ENCODE data around the gene ILK. TPM values are rescaled to one million over a fixed set of nuclear protein-coding genes. Genes with fewer than 3 reads are reported as not detected.

ILK gene
- total RNA-seq, 1 donor: 45.5 TPM

DNA sequence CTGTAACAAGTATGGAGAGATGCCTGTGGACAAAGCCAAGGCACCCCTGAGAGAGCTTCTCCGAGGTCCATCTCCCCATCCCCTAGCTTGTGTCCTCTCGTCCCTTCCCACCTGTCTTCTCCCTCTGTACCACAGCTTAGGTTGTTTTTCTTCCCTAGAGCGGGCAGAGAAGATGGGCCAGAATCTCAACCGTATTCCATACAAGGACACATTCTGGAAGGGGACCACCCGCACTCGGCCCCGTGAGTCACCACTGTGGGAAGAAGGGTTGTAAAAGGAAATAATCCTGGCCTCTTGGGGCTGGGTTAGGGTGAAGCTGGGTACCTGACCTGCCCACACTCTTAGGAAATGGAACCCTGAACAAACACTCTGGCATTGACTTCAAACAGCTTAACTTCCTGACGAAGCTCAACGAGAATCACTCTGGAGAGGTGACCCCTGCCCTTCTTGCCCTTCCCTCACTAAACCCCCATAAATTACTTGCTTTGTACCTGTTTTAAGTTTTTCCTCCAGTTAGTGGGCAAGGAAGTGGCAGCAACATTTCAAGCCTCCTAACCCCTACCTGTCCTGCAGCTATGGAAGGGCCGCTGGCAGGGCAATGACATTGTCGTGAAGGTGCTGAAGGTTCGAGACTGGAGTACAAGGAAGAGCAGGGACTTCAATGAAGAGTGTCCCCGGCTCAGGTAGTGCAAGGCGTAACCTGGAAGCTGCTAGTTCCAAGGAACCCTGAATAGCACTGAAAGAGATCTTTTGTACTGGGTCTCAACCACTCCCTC is 5.3 kb downstream of the ILK start:
- Histone ChIP-seq H3K4me3 (ENCODE audit: low read length) (no peak overlapping the region), H3K9me3 (ENCODE audit: low read depth, low read length) (no peaks in the 10 kb centered on the region), H3K27me3 (ENCODE audit: insufficient read depth, low read length) (no peaks in the 10 kb centered on the region), H3K4me1 (ENCODE audit: insufficient read depth, low read length) (peaks cover 73% of the 10 kb centered on the region)

DNA sequence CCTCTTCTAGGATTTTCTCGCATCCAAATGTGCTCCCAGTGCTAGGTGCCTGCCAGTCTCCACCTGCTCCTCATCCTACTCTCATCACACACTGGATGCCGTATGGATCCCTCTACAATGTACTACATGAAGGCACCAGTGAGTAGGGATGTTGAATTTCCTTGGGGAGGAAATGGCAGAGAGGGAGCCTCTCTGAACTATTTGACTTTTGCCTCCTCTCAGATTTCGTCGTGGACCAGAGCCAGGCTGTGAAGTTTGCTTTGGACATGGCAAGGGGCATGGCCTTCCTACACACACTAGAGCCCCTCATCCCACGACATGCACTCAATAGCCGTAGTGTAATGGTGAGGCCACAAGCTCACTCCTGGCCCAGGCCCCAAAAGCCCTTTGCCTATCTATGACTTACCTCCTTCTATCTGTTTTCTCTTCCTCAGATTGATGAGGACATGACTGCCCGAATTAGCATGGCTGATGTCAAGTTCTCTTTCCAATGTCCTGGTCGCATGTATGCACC is 6.0 kb downstream of the ILK start:
- Histone ChIP-seq H3K4me3 (ENCODE audit: low read length) (no peak overlapping the region), H3K9me3 (ENCODE audit: low read depth, low read length) (no peaks in the 10 kb centered on the region), H3K27me3 (ENCODE audit: insufficient read depth, low read length) (no peaks in the 10 kb centered on the region), H3K4me1 (ENCODE audit: insufficient read depth, low read length) (peaks cover 70% of the 10 kb centered on the region)

DNA sequence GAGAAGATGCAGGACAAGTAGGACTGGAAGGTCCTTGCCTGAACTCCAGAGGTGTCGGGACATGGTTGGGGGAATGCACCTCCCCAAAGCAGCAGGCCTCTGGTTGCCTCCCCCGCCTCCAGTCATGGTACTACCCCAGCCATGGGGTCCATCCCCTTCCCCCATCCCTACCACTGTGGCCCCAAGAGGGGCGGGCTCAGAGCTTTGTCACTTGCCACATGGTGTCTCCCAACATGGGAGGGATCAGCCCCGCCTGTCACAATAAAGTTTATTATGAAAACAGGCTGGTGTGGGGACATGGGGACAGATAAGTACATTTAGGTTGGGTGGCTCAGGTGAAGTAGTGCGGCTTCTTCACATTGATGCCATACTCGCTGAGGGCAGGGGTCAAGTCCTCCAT is 7.0 kb downstream of the ILK start:
- no peaks in the 10 kb centered on the region for H3K9me3 ChIP-seq (ENCODE audit: low read depth, low read length)
- no peaks in the 10 kb centered on the region for H3K27me3 ChIP-seq (ENCODE audit: insufficient read depth, low read length)
- peaks cover 60% of the 10 kb centered on the region for H3K4me1 ChIP-seq (ENCODE audit: insufficient read depth, low read length)
- no peak overlapping the region for H3K4me3 ChIP-seq (ENCODE audit: low read length)

- no peaks in the 10 kb centered on the region for H3K27me3 ChIP-seq (ENCODE audit: insufficient read depth, low read length)
- H3K4me3 ChIP-seq (ENCODE audit: low read length): peak overlapping the region; percentile 60
- no peaks in the 10 kb centered on the region for H3K9me3 ChIP-seq (ENCODE audit: low read depth, low read length)
- peaks cover 53% of the 10 kb centered on the region for H3K4me1 ChIP-seq (ENCODE audit: insufficient read depth, low read length)
Measured at GRCh38 chr11:6611092-6611962, 7.8 kb downstream of the ILK start.

DNA sequence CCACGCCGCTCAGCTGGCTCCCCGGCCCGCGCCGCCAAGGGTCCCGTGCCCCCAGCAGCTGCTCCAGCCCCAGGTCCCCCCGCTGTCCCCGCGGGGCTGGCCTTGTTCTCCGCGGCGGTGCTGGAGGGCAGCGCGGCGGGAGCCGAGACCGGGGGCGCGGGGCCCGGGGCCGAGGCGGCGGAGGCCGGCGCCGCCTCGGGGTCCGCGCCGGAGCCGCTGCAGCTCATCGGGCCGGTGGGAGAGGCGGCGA is 8.3 kb downstream of the ILK start:
- Histone ChIP-seq H3K27me3 (ENCODE audit: insufficient read depth, low read length) (no peaks in the 10 kb centered on the region), H3K4me1 (ENCODE audit: insufficient read depth, low read length) (peaks cover 50% of the 10 kb centered on the region), H3K4me3 (ENCODE audit: low read length) (peak overlapping the region; percentile 60), H3K9me3 (ENCODE audit: low read depth, low read length) (no peaks in the 10 kb centered on the region)

DNA sequence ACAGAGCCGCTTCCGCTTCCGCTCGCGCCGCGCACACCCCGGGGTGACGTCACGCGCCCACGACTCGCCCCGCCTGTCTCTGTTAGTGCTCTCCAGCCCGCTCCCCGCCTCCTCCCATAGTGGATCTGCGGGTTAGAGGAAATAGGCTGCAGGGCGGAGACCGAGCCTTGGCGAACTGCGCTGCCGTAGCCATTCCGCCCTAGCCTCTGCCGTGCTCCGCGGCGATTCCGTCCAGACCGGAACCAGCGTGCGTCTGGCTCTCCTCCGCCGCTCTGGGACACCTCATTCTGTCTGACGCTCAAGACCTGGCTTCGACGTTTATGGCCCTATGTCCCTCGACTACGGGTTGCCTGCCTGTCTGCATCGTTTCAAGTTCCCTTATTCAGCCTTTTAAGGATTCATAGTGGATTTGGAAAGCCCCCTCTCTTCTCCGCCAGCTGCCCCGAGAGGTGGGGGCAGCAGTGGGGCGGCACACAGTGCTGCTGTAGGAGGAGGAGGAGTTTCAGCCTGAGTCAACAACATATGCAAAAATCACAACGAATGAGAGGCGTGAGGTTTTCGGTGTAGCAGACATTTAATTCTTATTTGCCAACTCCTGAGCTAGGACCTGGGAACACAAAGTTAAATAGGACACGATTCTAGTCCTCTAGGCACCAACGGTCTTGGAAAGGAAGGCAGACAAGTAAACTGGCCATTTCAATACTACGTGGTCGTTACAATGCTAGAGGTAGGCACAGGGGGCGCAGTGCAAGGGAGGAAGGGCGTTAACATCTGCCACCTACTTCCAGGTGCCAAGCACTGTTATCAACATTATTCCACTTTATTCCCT is 8.9 kb downstream of the ILK start, which contains the start of gene TAF10:
Gene TAF10, minus strand, starts transcription at position 4 of the 829 bp plus-strand sequence. CDS start 27 bp downstream, outside the sequence.
- Histone ChIP-seq H3K4me1 (ENCODE audit: insufficient read depth, low read length) (peaks cover 50% of the 10 kb centered on the region), H3K9me3 (ENCODE audit: low read depth, low read length) (no peaks in the 10 kb centered on the region)

DNA sequence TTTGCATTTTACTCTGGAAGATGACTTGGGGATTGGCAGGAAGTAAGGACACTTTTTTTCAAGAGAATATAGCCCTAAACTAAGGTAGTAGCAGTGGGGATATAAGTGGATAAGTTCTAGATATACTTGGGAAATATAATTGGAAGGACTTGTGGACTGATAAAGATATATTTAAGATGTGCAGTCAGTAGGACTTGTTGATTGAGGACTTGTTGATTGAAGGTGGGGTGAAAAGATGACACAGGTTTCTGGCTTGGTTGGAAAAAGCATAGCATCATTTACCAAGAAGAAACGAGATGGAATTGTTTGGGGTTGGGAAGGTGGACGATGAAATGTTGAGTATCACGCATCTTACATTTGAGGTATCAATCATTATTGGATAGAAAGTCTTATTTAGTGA is 9.9 kb downstream of the ILK start:
- Histone ChIP-seq H3K27me3 (ENCODE audit: insufficient read depth, low read length) (no peaks in the 10 kb centered on the region), H3K9me3 (ENCODE audit: low read depth, low read length) (no peaks in the 10 kb centered on the region), H3K4me1 (ENCODE audit: insufficient read depth, low read length) (peaks cover 49% of the 10 kb centered on the region), H3K4me3 (ENCODE audit: low read length) (no peak overlapping the region)

More for the DNA sequence above, 8.9 kb downstream of the ILK start, which contains the start of gene TAF10:
- Histone ChIP-seq H3K4me3 (ENCODE audit: low read length) (peak within 1 kb of the TSS; percentile 60), H3K27me3 (ENCODE audit: insufficient read depth, low read length) (no peaks in the 10 kb centered on the region)

DNA sequence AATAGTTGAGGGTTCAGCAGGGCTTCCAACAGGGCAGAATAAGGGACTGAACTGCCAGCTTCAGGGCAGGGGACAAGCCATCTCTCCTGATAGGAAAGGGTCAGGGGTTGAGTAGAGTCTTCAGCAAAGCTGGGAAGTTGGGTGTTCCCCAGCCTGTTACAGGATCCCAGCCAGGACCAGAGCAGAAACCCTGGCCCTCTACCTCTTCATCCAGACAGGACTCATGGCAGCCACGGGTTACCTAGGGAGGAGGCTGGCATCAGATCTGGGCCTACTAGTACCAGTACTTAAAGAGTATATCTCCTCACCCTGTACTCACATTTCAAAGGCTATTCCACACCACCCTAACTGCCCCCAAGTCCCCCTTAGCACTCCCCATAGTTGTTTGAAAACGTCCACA is 10.9 kb downstream of the ILK start:
- no peak overlapping the region for H3K4me3 ChIP-seq (ENCODE audit: low read length)
- no peaks in the 10 kb centered on the region for H3K27me3 ChIP-seq (ENCODE audit: insufficient read depth, low read length)
- H3K4me1 ChIP-seq (ENCODE audit: insufficient read depth, low read length): peaks cover 44% of the 10 kb centered on the region
- no peaks in the 10 kb centered on the region for H3K9me3 ChIP-seq (ENCODE audit: low read depth, low read length)

DNA sequence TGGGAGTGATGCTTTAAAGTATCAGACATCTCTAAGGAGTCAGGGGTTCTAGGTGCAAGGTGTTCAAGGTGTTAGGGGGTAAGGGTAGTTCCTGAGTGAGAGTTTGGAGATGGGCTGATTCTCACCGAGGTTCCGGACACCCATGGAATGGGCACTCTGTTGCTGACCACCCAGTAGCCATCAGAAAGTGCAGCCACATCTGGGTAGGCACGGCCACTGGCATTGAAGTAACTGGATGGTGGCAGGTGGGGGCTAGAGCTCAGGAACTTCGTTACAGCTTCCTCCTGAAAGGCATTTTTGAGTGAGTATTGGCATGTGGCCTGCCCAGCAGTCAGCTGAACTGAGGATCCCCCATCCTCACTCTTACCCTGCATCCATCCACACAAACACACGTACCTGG is 11.5 kb downstream of the ILK start:
- no peak overlapping the region for H3K4me3 ChIP-seq (ENCODE audit: low read length)
- no peaks in the 10 kb centered on the region for H3K9me3 ChIP-seq (ENCODE audit: low read depth, low read length)
- H3K27me3 ChIP-seq (ENCODE audit: insufficient read depth, low read length): no peaks in the 10 kb centered on the region
- H3K4me1 ChIP-seq (ENCODE audit: insufficient read depth, low read length): peaks cover 50% of the 10 kb centered on the region

DNA sequence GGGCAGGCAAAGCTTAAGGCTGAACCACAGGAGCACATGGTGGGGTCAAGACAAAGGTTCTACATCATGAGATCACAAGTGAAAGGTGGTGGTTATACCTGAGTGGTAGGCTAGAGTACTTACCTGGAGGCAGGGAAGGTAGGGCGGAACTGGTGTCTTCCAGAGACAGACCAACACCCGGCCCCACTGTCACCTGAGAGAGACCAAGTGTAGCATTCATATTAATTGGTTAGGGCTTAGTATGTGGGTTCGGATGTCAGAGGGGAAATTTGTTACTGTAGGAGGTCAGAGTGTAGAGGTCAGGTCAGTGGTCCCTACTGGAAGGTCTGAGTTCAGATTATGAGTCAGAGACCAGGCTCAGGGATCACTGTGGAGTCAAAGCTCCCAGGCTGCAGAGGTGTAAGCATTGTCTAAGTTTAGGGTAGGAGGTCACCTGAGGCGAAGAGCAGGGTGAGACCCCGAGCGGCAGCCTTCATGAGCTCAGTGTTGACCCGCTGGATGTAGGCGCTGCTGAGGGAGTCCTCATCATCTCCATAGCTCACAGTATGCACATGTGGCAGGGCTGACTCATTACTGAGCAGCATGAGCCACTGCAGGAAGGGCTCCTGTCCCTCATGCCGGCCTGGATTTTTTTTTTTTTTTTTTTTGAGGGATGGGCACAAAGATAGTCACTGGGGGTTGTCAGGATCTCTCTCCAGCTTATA is 12.5 kb downstream of the ILK start:
- no peaks in the 10 kb centered on the region for H3K9me3 ChIP-seq (ENCODE audit: low read depth, low read length)
- no peak overlapping the region for H3K4me3 ChIP-seq (ENCODE audit: low read length)
- no peaks in the 10 kb centered on the region for H3K27me3 ChIP-seq (ENCODE audit: insufficient read depth, low read length)
- peaks cover 52% of the 10 kb centered on the region for H3K4me1 ChIP-seq (ENCODE audit: insufficient read depth, low read length)

DNA sequence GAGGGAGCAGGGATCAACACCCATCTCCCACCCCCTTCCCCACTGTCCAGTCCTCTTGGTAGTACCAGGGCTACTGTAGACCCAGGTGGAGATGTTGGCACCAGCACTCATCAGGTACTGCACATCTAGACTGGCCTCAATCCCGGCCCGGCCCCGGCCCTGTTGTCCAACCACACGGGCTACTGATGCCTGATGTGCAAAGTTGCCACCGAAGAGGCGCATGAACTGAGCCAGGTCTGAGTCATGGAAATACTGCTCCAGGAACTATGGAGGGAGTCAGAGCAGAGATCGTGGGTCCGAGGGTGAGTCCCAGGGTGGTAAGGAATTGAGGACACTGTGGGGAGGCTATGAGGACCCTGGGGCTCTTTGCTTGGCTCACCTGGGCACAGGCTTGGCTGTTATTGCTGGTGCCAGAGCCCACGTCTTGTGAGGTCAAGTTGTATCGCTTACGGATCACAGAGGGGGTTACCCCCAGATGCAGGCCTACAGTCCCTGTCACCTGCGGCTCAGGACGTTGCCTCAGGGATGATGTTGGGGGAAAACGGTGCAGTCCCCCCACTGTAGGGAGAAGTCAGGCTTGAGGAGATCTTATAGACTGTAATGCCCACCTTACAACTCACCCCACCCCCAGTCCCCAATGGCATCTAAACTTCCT is 13.1 kb downstream of the ILK start:
- H3K4me1 ChIP-seq (ENCODE audit: insufficient read depth, low read length): peaks cover 48% of the 10 kb centered on the region
- no peaks in the 10 kb centered on the region for H3K27me3 ChIP-seq (ENCODE audit: insufficient read depth, low read length)
- H3K4me3 ChIP-seq (ENCODE audit: low read length): no peak overlapping the region
- H3K9me3 ChIP-seq (ENCODE audit: low read depth, low read length): no peaks in the 10 kb centered on the region

- H3K27me3 ChIP-seq (ENCODE audit: insufficient read depth, low read length): no peaks in the 10 kb centered on the region
- H3K9me3 ChIP-seq (ENCODE audit: low read depth, low read length): no peaks in the 10 kb centered on the region
- H3K4me1 ChIP-seq (ENCODE audit: insufficient read depth, low read length): peaks cover 48% of the 10 kb centered on the region
- H3K4me3 ChIP-seq (ENCODE audit: low read length): peak overlapping the region; percentile 68
Measured at GRCh38 chr11:6617315-6617781, 13.8 kb downstream of the ILK start.

DNA sequence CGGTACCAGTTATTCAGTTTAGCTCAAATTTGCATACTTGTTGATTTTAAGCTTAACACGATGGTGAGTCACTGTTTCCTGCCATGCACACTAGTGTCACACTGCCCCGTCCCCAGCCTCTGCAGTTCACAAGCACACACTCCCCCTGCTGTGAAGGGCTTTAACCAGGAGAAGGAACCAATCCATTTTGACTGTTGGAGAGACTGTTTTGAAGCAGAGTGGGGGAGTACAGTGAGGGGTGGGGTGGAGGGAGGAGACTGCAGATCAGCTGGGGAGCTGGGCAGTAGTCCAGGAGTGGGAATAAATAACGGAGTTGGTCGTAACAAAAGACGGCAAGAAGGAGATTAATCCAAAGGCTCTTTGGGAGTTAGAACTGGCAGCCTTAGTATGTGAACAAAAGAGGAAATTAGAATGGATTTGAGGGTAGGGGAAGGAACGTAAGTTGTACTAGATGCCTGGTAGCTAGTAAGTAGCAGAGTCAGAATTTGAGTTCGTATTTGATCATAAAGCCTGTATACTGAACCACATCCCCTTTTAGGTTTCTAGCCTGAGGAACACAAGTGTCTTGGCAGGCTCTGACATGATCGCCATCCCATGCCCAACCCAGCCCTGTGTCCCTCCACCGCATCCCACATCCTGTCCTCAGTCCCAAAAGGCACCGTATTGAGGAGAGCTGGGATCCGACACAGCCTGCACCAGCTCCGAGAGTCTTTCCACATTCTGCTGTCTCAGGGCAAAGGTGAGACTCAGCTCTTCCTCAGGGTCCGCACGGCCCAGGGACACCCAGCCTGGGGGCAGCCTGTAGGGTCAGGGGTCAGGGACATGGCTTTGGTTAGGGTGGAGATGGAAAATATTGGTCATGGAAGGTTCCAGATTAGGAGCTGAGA is 14.8 kb downstream of the ILK start:
- Histone ChIP-seq H3K4me3 (ENCODE audit: low read length) (peak overlapping the region; percentile 68), H3K9me3 (ENCODE audit: low read depth, low read length) (no peaks in the 10 kb centered on the region), H3K4me1 (ENCODE audit: insufficient read depth, low read length) (peaks cover 37% of the 10 kb centered on the region), H3K27me3 (ENCODE audit: insufficient read depth, low read length) (no peaks in the 10 kb centered on the region)
